Gastroesophageal sphincter (tissue), 4 donors: ENCODE data around the gene BCL2L12. TPM values are rescaled to one million over a fixed set of nuclear protein-coding genes. Genes with fewer than 3 reads are reported as not detected.
"Not testable (repeated sequence)": the region's sequence is repeated elsewhere in the genome, so short reads cannot be mapped to it uniquely, and the experiment has no call there.

ENCODE experiments used
- ATAC-seq: fragments of 150-250 bp; one replicate; pipeline ENCODE4 v1.9.1; 2016; ENCODE audit warnings: mild to moderate bottlenecking, moderate library complexity
- H3K27ac ChIP-seq, 4 donors: fragments of 200-600 bp; sonication (generic) in 3 of 4; 1 replicate in 3 of 4; 2 replicates in 1 of 4; pipeline ENCODE4 v1.5.1; 2016 to 2019
- H3K27me3 ChIP-seq: fragments of 200-600 bp; sonication (generic); one replicate; pipeline ENCODE4 v1.5.1; 2019
- H3K36me3 ChIP-seq, 2 donors: fragments of 200-600 bp; sonication (generic); one replicate each; pipeline ENCODE4 v1.5.1; 2019; ENCODE audit warnings: control low read depth in 1 of 2
- H3K4me1 ChIP-seq, 3 donors: fragments of 200-600 bp; sonication (generic); 1 replicate in 2 of 3; 2 replicates in 1 of 3; pipeline ENCODE4 v1.5.1; 2016 to 2019; ENCODE audit warnings: control low read depth in 2 of 3
- H3K4me3 ChIP-seq, 2 donors: fragments of 200-600 bp; sonication (generic); one replicate each; pipeline ENCODE4 v1.5.1; 2019; ENCODE audit warnings: mild to moderate bottlenecking in 1 of 2, moderate library complexity in 1 of 2
- H3K9me3 ChIP-seq, 3 donors: fragments of 200-600 bp; sonication (generic); one replicate each; pipeline ENCODE4 v1.5.1; 2017 to 2019; ENCODE audit warnings: control low read depth in 2 of 3
- EP300 ChIP-seq: sonication (generic); formaldehyde crosslinking; IDR thresholded peaks from one replicate; pipeline ENCODE4 v1.6.1; 2017; ENCODE audit warnings: antibody characterized with exemption, mild to moderate bottlenecking
- POLR2A ChIP-seq, 2 donors: fragments of 450-650 bp; IDR thresholded peaks; one replicate each; pipeline ENCODE4 v1.6.1; 2017; ENCODE audit warnings: antibody characterized with exemption in 2 of 2, mild to moderate bottlenecking in 2 of 2, moderate library complexity in 1 of 2
- POLR2AphosphoS5 ChIP-seq: sonication (generic); formaldehyde crosslinking; IDR thresholded peaks from one replicate; pipeline ENCODE4 v1.6.1; 2017; ENCODE audit warnings: antibody characterized with exemption
- WGBS, 2 donors: methylation state at CpG; one replicate each; pipeline ENCODE4 v1.1.5; 2018; ENCODE audit warnings: low coverage in 1 of 2; 5-methylcytosine and 5-hydroxymethylcytosine counted together
- total RNA-seq, 4 donors: library from RNA; depleted of rRNA; stranded (reverse); fragments of >200 nt; gene quantifications; one replicate each; pipeline ENCODE4 v1.1.0, GENCODE V29; 2016
- TF ChIP-seq, protein P1 (sequence below), 4 experiments: fragments of 200-600 bp in 2 of 4; fragments of 450-650 bp in 2 of 4; sonication (generic) in 1 of 4; IDR thresholded peaks; one replicate each; pipeline ENCODE4 v1.5.1; 2017 to 2019; ENCODE audit warnings: antibody characterized with exemption in 4 of 4, mild to moderate bottlenecking in 2 of 4, moderate library complexity in 2 of 4

BCL2L12 gene, protein sequence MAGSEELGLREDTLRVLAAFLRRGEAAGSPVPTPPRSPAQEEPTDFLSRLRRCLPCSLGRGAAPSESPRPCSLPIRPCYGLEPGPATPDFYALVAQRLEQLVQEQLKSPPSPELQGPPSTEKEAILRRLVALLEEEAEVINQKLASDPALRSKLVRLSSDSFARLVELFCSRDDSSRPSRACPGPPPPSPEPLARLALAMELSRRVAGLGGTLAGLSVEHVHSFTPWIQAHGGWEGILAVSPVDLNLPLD
- total RNA-seq, result 1 to 10 TPM; 3.3 to 7.9 (median 6.4) TPM

DNA sequence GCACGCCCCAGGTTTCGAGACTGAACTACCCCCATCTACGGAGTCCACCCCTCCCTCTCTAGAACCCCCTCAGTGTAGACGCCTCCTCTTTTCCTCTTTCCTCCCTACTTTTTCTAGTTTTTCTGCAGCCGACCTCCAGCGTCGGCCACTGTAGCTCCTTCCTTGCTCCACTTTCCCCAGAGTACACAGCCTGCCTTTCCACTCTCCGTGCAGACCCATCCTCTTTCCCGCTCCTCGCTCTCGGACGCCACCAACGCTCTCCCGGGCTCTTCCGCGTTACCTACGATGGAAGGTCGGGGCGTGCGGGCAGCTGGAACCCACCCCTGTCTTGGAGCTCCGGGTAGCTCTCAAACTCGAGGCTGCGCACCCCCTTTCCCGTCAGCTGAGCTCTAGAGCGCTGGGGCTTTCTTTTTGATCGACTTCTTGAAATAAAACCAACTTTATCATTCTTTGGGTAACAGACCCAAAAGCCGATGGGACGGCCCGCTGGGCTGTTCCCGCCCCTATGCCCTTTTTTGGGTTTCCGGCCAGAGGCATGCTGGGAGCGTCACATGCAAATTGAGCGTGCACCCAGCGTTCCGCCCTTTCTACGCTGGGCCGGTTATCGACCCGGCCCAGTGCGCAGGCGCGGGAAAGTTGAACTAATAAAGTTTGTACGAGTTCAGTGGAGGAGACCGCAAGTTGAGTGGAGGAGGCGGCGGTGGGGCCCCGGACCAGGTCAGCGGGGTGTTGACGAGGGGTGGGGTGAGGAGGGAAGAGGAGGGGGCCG is at the start of gene BCL2L12, which contains the start of gene IRF3:
Gene BCL2L12, plus strand, starts transcription at position 583 of the 769 bp plus-strand sequence. CDS start 760 bp downstream, outside the sequence.
Gene IRF3, minus strand, starts transcription at position 507 of the 769 bp plus-strand sequence. CDS start 1,019 bp downstream, outside the sequence.
- peaks cover 0 to 43% of the 10 kb centered on the region in 2 donors for H3K36me3 ChIP-seq
- H3K27me3 ChIP-seq, result no peaks in the 10 kb centered on the region
- H3K4me3 ChIP-seq, result peak within 1 kb of the TSS; percentile 64 to 79
- peaks cover 0 to 43% (median 7%) of the 10 kb centered on the region in 3 donors for H3K4me1 ChIP-seq
- H3K9me3 ChIP-seq, result no peaks in the 10 kb centered on the region
- peak within 1 kb of the TSS; percentile 44 to 95 (median 92) for H3K27ac ChIP-seq
- WGBS, 2 donors, result 0% methylated on average over 20 to 38 of the region's 50 CpGs
- peak; percentile 56 for TF ChIP-seq POLR2AphosphoS5
- no peak for TF ChIP-seq EP300
- peak in 1 of 2 donors; percentile 55 for TF ChIP-seq POLR2A (IDR thresholded peaks at IDR 0.05)
- TF ChIP-seq, protein P1, sequence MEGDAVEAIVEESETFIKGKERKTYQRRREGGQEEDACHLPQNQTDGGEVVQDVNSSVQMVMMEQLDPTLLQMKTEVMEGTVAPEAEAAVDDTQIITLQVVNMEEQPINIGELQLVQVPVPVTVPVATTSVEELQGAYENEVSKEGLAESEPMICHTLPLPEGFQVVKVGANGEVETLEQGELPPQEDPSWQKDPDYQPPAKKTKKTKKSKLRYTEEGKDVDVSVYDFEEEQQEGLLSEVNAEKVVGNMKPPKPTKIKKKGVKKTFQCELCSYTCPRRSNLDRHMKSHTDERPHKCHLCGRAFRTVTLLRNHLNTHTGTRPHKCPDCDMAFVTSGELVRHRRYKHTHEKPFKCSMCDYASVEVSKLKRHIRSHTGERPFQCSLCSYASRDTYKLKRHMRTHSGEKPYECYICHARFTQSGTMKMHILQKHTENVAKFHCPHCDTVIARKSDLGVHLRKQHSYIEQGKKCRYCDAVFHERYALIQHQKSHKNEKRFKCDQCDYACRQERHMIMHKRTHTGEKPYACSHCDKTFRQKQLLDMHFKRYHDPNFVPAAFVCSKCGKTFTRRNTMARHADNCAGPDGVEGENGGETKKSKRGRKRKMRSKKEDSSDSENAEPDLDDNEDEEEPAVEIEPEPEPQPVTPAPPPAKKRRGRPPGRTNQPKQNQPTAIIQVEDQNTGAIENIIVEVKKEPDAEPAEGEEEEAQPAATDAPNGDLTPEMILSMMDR (IDR thresholded peaks at IDR 0.05), result peak in 1 of 4 experiments; percentile 24
- peak; percentile 94 for ATAC-seq

DNA sequence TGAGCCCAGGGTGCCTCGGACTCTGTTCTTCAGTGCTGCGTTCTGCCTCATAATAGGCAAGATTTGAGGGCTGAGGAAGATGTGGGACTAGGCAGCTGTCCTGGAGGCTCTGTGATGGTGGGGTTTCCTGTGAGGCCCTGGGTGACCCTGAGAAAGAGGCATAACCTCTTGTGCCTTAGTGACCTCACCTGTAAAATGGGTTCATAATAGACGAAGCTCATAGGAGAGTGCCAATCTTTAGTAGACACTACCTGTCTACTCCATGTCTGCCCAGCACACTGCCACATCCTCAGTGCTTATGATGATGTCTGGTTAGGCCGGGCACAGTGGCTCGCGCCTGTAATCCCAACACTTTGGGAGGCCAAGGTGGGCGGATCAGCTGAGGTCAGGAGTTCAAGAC is 49.2 kb upstream of the BCL2L12 start:
- H3K4me3 ChIP-seq, result no peak overlapping the region
- no peaks in the 10 kb centered on the region for H3K27me3 ChIP-seq
- H3K27ac ChIP-seq, result no peak overlapping the region
- 88% methylated on average over 4 of the region's 7 CpGs; no CpG with 5 or more reads in 1 of the 2 donors for WGBS, 2 donors
- ATAC-seq, result no peak
- H3K4me1 ChIP-seq, result peaks cover 0 to 25% (median 8%) of the 10 kb centered on the region in 3 donors
- H3K36me3 ChIP-seq, result peaks cover 0 to 89% of the 10 kb centered on the region in 2 donors
- H3K9me3 ChIP-seq, result no peaks in the 10 kb centered on the region
- TF ChIP-seq EP300, result no peak
- TF ChIP-seq, protein P1 (IDR thresholded peaks at IDR 0.05), result no peak
- TF ChIP-seq POLR2AphosphoS5, result no peak
- TF ChIP-seq POLR2A (IDR thresholded peaks at IDR 0.05), result no peak

DNA sequence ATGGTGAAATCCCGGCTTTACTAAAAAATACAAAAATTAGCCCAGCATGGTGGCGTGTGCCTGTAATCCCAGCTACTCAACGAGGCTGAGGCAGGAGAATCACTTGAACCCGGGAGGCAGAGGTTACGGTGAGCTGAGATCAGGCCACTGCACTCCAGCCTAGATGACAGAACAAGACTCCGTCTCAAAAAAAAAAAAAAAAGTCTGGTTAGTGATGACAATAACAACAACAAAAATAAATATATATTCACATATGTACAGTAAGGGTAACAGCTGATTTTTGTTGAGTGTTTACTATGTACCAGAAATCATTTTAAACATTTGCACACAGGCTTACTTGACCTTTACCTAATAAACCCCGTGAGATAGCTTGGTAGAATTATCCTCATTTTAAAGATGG is 48.8 kb upstream of the BCL2L12 start:
- H3K27me3 ChIP-seq, result no peaks in the 10 kb centered on the region
- TF ChIP-seq EP300 (no peak), POLR2AphosphoS5 (no peak), POLR2A (IDR thresholded peaks at IDR 0.05) (no peak)
- TF ChIP-seq, protein P1 (IDR thresholded peaks at IDR 0.05), result no peak
- ATAC-seq, result no peak
- H3K27ac ChIP-seq, result no peak overlapping the region
- H3K36me3 ChIP-seq, result peaks cover 0 to 93% of the 10 kb centered on the region in 2 donors
- H3K9me3 ChIP-seq, result no peaks in the 10 kb centered on the region
- H3K4me1 ChIP-seq, result peaks cover 0 to 25% (median 8%) of the 10 kb centered on the region in 3 donors
- 89 to 90% methylated on average over 4 of the region's 7 CpGs for WGBS, 2 donors
- H3K4me3 ChIP-seq, result no peak overlapping the region

DNA sequence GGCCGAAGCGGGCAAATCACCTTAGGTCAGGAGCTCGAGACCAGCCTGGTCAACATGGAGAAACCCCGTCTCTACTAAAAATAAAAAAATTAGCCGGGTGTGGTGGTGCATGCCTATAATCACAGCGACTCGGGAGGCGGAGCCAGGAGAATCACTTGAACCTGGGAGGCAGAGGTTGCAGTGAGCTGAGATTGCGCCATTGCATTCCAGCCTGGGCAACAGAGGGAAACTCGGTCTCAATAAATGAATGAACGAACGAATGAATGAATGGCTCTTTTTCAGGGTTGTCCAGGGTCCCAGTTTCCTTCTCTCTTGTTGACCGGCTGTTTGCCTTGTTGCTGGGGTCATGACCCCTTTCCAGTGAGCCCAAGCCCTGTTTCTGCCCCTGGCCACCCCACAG is 47.9 kb upstream of the BCL2L12 start:
- 92 to 96% methylated on average over 5 to 11 of the region's 13 CpGs for WGBS, 2 donors

DNA sequence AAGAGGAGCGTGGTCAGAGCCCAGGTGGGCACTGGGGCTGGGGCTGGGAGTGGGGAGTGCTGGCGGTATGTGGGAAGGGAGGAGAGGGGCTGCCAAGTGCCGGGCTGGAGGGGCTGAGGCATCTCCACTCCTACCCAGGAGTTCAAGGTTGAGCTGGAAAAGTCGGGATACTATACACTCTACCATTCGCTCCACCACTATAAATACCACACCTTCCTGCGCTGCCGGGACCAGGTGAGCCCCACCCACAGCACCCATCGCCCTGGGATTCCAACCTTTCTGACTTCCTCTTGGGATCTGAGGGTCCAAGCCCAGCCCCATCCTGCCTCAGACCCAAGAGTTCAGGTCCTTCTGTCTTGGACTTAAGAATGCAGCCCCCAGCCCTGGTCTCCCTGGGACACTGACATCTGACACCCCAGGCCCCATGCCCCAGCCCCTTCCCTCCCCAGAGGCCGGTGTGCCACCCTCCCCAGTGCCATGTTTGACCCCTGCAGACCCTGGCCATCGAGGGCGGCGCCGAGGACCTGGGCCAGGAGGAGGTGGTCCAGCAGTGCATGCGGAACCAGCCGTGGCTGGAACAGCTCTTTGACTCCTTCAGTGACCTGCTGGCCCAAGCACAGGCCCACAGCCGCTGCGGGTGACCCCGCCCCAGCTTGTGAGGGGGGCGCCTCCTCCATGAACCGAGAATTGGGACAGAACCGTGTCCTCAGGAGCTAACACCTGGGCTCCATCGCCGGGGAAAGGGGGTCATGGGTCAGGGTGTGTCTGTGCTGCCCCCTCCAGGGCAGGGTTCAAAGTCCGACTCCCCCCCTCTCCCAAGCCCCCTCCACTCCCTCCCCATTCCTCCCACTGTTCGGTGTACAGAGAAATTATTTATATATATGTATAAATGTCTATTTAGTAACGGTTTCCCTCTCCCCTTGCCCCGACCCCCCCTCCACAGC is 40.5 kb upstream of the BCL2L12 start:
- Histone ChIP-seq H3K36me3 (peaks cover 0 to 60% of the 10 kb centered on the region in 2 donors), H3K4me3 (no peak overlapping the region), H3K9me3 (no peaks in the 10 kb centered on the region), H3K27ac (no peak overlapping the region), H3K4me1 (peaks cover 0 to 8% (median 0%) of the 10 kb centered on the region in 3 donors), H3K27me3 (no peaks in the 10 kb centered on the region)
- no peak for ATAC-seq
- TF ChIP-seq, protein P1 (IDR thresholded peaks at IDR 0.05), result no peak
- no peak for TF ChIP-seq EP300
- TF ChIP-seq POLR2AphosphoS5, result no peak
- TF ChIP-seq POLR2A (IDR thresholded peaks at IDR 0.05), result no peak
- WGBS, 2 donors, result 52 to 73% methylated on average over 3 to 4 of the region's 27 CpGs

More for the DNA sequence above, 47.9 kb upstream of the BCL2L12 start:
- Histone ChIP-seq H3K4me1 (peaks cover 0 to 17% (median 8%) of the 10 kb centered on the region in 3 donors), H3K36me3 (peaks cover 0 to 94% of the 10 kb centered on the region in 2 donors)
- H3K9me3 ChIP-seq, H3K27ac ChIP-seq, ATAC-seq, H3K4me3 ChIP-seq, H3K27me3 ChIP-seq: not testable (repeated sequence)
